Karpas-422 (cell line): ENCODE results near the gene HOXA3. TPM values are rescaled to one million over a fixed set of nuclear protein-coding genes. Genes with fewer than 3 reads are reported as not detected.

Experiments
- DNase-seq: peaks from one replicate; pipeline ENCODE4 v3.0.0-alpha.2; 2015
- H2AFZ ChIP-seq: fragments of 200-600 bp; sonication (generic); 2 replicates; pipeline ENCODE4 v1.6.1; 2014; ENCODE audit warnings: antibody characterized with exemption, low read length, mixed read lengths
- H3K27ac ChIP-seq: fragments of 200-600 bp; sonication (generic); 2 replicates; pipeline ENCODE4 v1.5.1; 2014; ENCODE audit warnings: mild to moderate bottlenecking, low read length, moderate library complexity
- H3K27me3 ChIP-seq: fragments of 200-600 bp; sonication (generic); 2 replicates; pipeline ENCODE4 v1.6.1; 2014; ENCODE audit warnings: low read length, mixed read lengths
- H3K36me3 ChIP-seq: fragments of 200-600 bp; sonication (generic); 2 replicates; pipeline ENCODE4 v1.6.1; 2014; ENCODE audit warnings: low read length, mixed read lengths; ENCODE audit not compliant: insufficient read depth
- H3K4me1 ChIP-seq: fragments of 200-600 bp; sonication (generic); 2 replicates; pipeline ENCODE4 v1.6.1; 2014; ENCODE audit warnings: mild to moderate bottlenecking, low read length, mixed read lengths
- H3K4me2 ChIP-seq: fragments of 200-600 bp; sonication (generic); 2 replicates; pipeline ENCODE4 v1.6.1; 2014; ENCODE audit warnings: low read length, low read depth, mild to moderate bottlenecking; ENCODE audit not compliant: poor library complexity, severe bottlenecking
- H3K4me3 ChIP-seq: fragments of 200-600 bp; sonication (generic); 2 replicates; pipeline ENCODE4 v1.5.1; 2014; ENCODE audit warnings: mild to moderate bottlenecking, antibody characterized with exemption, low read length, mixed read lengths
- H3K79me2 ChIP-seq: fragments of 200-600 bp; sonication (generic); 2 replicates; pipeline ENCODE4 v1.6.1; 2014; ENCODE audit warnings: mild to moderate bottlenecking, low read length, mixed read lengths
- H3K9ac ChIP-seq: fragments of 200-600 bp; sonication (generic); 2 replicates; pipeline ENCODE4 v1.6.0; 2014; ENCODE audit warnings: low read length
- H3K9me2 ChIP-seq: fragments of 200-600 bp; sonication (generic), shearing (Covaris generic); replicated peaks from 2 replicates; pipeline ENCODE4 v1.6.0; 2014; ENCODE audit warnings: mild to moderate bottlenecking, low read length, moderate library complexity; ENCODE audit not compliant: insufficient read depth
- H3K9me3 ChIP-seq: fragments of 300-700, 200-600 bp; sonication (generic); 2 replicates; pipeline ENCODE4 v1.6.1; 2014; ENCODE audit warnings: low read length, mixed read lengths
- H4K20me1 ChIP-seq: fragments of 200-600 bp; sonication (generic); 2 replicates; pipeline ENCODE4 v1.6.1; 2014; ENCODE audit warnings: mild to moderate bottlenecking, antibody characterized with exemption, low read length, low read depth; ENCODE audit not compliant: insufficient read depth
- total RNA-seq: library from RNA; depleted of rRNA; stranded (reverse); fragments of >200 nt; shearing (Covaris generic); gene quantifications from 2 replicates; pipeline ENCODE4 v1.2.3, GENCODE V29; 2014; ENCODE audit warnings: low replicate concordance

HOXA3 gene
- total RNA-seq, 1 experiment from 2014 or later, result 1.3 TPM

DNA sequence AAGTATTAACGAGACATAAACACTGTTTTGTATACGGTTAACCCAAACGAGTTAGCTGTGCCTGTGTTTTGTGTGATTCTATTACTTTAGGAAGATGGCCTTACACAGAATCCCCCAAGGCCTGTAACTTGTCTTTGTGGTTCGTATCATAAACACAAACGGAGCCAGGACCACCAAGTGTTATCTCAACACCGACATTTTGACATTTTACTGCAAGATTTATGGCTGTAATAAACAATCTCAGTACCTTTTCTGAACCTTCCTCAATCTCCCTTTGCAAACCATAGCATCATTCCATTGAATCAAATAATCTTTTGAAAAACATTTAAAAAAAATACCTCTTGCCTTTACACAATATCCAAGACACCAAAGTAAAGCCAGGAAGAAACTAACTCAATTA lies 19.4 kb downstream of the HOXA3 start:
- H3K9ac ChIP-seq, result no peak overlapping the region
- no peak overlapping the region for H3K4me2 ChIP-seq
- peaks cover 21% of the 10 kb centered on the region; the same call in 1 of the 2 replicates for H3K79me2 ChIP-seq
- H3K9me2 ChIP-seq, result no peaks in the 10 kb centered on the region
- no peaks in the 10 kb centered on the region for H3K9me3 ChIP-seq
- no peak overlapping the region for H3K4me3 ChIP-seq
- H3K36me3 ChIP-seq, result peaks cover 4% of the 10 kb centered on the region; the same call in 1 of the 2 replicates
- no peak for DNase-seq
- no peak overlapping the region for H2AFZ ChIP-seq
- no peaks in the 10 kb centered on the region for H4K20me1 ChIP-seq
- peaks cover 3% of the 10 kb centered on the region for H3K4me1 ChIP-seq
- H3K27ac ChIP-seq, result no peak overlapping the region
- H3K27me3 ChIP-seq, result no peaks in the 10 kb centered on the region

DNA sequence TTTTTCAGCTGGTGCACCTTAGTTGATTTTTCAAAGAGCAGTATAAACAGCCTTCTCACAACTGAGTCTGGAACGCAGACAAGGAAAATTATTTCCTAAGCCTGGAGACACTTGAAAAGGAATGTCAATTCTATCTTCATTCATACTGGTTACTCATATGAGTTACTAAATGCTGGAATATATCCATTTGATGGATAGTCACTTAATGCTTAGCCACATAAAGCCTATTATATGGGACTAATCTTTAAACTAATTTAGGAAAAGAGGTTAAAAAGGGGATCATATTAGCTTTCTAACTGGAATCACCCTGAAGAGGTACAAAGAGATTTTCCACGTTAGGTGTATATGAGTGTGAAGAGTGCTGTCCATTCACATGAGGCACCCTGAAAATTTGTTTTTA lies 20.2 kb downstream of the HOXA3 start:
- Histone ChIP-seq H3K27me3 (no peaks in the 10 kb centered on the region), H3K4me1 (peaks cover 9% of the 10 kb centered on the region), H3K27ac (no peak overlapping the region), H3K9me2 (no peaks in the 10 kb centered on the region), H3K9ac (no peak overlapping the region), H3K9me3 (no peaks in the 10 kb centered on the region), H3K79me2 (peaks cover 19% of the 10 kb centered on the region; the same call in 1 of the 2 replicates), H3K4me3 (no peak overlapping the region), H3K36me3 (no peaks in the 10 kb centered on the region), H4K20me1 (no peaks in the 10 kb centered on the region), H2AFZ (no peak overlapping the region), H3K4me2 (no peak overlapping the region)
- no peak for DNase-seq

DNA sequence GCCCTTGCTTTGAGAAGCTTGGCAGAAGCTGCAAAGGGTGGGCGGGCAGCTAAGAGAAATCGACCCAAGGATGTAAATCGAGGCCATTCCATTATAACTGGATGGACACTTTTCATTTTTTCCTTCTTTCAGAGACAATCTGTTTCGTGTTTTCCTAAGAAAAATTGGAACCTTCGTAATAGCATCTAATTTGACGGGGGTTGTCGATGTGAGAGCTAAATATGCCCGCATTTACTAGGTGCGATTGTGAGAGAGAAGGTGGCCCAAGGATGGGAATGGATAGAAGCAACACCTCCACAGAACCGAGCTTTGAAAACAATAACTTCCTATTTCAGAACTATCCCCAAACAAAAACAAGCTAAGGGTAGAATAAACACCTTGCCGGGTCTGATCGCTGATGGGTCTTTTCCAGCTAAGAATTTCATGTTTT lies 21.0 kb downstream of the HOXA3 start:
- H4K20me1 ChIP-seq, result no peaks in the 10 kb centered on the region
- H3K27me3 ChIP-seq, result no peaks in the 10 kb centered on the region
- H3K36me3 ChIP-seq, result no peaks in the 10 kb centered on the region
- no peaks in the 10 kb centered on the region for H3K9me3 ChIP-seq
- no peak for DNase-seq
- no peaks in the 10 kb centered on the region for H3K9me2 ChIP-seq
- H3K79me2 ChIP-seq, result peaks cover 19% of the 10 kb centered on the region; the same call in 1 of the 2 replicates
- no peak overlapping the region for H3K4me2 ChIP-seq
- H3K9ac ChIP-seq, result no peak overlapping the region
- H3K27ac ChIP-seq, result no peak overlapping the region
- H3K4me3 ChIP-seq, result no peak overlapping the region
- H2AFZ ChIP-seq, result no peak overlapping the region
- H3K4me1 ChIP-seq, result peaks cover 9% of the 10 kb centered on the region

DNA sequence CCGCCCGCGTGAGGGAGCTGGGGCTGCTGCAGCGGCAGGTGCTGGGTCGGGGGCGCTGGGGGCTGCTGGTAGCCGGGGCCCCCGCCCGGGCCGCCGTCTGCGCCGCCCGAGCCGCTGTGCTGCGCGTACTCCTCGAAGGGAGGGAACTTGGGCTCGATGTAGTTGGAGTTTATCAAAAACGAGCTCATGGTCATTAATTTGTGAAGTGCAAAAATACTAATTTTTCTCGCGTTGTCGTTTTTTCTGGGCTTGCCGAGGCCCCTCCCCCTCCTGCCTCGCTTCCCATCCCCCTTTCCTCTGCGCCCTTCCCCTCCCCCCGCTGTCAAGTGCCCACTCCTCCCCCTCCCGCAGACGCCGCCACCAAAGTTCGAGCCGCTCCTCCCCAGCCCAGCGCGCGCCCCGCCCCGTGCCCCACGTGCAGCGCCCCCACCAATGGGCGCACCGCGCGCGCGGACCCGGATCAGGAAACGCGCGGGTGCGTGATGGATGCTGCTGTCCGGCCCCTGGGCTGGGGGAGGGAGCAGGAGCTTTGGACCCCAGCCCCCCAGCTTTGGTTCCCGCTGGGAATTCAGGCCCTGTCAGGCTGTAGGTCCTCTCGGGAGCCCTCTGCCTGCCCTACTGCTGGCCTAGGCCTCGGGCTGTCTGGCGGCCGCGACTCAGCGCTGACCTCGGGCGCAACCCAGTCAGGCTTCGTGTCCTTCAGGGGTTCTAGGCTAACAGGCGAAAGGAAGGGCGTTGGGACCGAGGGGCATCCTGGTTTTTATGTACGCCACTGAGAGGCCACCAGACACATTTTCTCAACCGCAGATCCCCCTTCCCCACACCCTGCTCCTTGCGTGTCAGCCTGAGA lies 21.6 kb downstream of the HOXA3 start, which contains the start of gene HOXA4:
HOXA4 (minus strand) TSS at position 218 of the 850 bp plus-strand sequence; CDS start at position 194, 24 bp downstream.
- H2AFZ ChIP-seq, result no peak within 1 kb of the TSS
- H3K4me1 ChIP-seq, result peaks cover 9% of the 10 kb centered on the region
- no peak within 1 kb of the TSS for H3K4me2 ChIP-seq
- H3K9ac ChIP-seq, result no peak within 1 kb of the TSS
- no peaks in the 10 kb centered on the region for H3K9me2 ChIP-seq
- H3K4me3 ChIP-seq, result no peak within 1 kb of the TSS
- H3K27ac ChIP-seq, result no peak within 1 kb of the TSS
- H3K9me3 ChIP-seq, result no peaks in the 10 kb centered on the region
- peaks cover 19% of the 10 kb centered on the region; the same call in 1 of the 2 replicates for H3K79me2 ChIP-seq
- H3K36me3 ChIP-seq, result no peaks in the 10 kb centered on the region
- DNase-seq, result no peak
- H4K20me1 ChIP-seq, result no peaks in the 10 kb centered on the region
- no peaks in the 10 kb centered on the region for H3K27me3 ChIP-seq

DNA sequence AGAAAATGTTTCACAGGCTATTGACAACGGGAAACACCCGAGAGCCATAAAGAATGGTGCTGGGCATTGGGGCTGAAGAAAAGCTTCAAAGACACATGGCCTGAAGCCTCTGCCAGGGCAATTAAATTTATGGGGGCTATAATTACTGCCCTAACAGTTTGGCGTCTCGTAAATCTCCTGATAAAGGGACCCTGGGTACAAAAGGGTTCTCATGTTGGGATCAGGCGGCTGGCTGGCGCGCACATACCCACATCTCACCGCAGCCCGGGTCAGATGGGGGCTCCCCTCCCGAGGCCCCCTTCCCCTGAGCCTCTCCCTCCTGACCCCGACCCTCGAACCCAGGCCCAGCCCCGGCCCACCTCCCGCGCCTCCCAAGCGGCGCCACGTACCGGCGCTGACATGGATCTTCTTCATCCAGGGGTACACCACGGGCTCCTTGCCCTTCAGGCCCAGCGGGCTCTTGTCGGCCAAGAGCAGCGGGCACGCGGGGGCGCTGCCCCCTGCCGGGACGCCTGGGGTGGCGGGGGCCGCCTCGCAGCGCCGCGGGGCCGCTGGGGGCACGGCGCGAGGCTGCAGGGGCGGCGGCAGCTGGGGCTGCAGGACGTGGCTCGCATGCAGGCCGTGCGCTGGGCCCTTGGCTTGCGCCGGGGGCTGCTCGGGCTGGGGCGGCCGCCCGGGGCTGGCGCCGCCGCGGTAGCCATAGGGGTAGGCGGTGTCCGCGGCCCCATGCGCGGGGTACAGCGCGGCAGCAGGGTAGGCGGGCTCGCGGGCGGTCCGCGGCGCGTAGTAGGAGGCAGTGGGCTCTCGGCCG lies 22.4 kb downstream of the HOXA3 start:
- Histone ChIP-seq H3K79me2 (peaks cover 18% of the 10 kb centered on the region; the same call in 1 of the 2 replicates), H2AFZ (no peak overlapping the region), H4K20me1 (no peaks in the 10 kb centered on the region), H3K9me2 (no peaks in the 10 kb centered on the region), H3K36me3 (no peaks in the 10 kb centered on the region), H3K4me2 (no peak overlapping the region), H3K4me3 (no peak overlapping the region), H3K4me1 (peaks cover 9% of the 10 kb centered on the region), H3K9ac (no peak overlapping the region), H3K27ac (no peak overlapping the region), H3K27me3 (no peaks in the 10 kb centered on the region), H3K9me3 (no peaks in the 10 kb centered on the region)
- DNase-seq, result no peak

DNA sequence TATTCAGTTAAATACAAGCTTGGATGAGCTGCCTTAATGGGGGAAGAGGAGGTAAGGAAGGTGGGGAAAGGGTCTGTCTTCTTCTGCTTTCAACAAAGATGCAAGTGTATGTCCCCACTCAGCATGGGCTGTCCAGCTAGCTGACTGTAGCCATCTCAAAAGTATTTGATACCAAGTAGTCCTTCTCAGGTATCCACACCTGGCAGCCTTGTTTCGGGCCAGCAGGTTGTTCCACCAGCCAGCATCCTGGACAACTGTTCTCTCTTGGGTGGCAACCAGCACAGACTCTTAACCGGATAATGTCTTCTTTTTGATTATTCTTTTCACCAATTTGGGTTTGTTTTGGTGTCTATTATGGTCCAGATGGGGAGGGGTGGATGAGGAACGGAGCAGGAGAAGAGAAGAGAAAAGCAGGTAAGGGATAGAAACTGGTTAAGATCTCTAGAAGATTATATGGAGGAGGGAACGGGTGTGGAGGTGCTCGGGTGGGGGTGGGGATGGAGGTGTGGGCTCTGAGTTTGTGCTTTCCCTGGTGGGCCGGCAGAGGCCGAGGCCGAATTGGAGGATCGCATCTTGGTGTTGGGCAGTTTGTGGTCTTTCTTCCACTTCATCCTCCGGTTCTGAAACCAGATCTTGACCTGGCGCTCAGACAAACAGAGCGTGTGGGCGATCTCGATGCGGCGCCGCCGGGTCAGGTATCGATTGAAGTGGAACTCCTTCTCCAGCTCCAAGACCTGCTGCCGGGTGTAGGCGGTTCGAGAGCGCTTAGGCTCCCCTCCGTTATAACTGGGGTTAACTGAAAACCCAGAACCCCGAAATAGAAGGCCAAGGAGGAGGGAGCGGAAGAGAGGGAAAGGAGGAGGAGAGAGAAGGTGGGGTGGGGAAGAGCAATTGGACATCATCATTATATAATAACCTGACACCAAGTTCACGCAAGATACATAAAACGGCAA lies 23.3 kb downstream of the HOXA3 start:
- Histone ChIP-seq H3K9me2 (no peaks in the 10 kb centered on the region), H3K4me3 (no peak overlapping the region), H2AFZ (no peak overlapping the region), H3K9ac (no peak overlapping the region), H3K27me3 (no peaks in the 10 kb centered on the region), H3K9me3 (no peaks in the 10 kb centered on the region), H3K4me2 (no peak overlapping the region), H4K20me1 (no peaks in the 10 kb centered on the region), H3K36me3 (no peaks in the 10 kb centered on the region), H3K27ac (no peak overlapping the region), H3K79me2 (peaks cover 9% of the 10 kb centered on the region; the same call in 1 of the 2 replicates), H3K4me1 (peaks cover 9% of the 10 kb centered on the region)
- no peak for DNase-seq

DNA sequence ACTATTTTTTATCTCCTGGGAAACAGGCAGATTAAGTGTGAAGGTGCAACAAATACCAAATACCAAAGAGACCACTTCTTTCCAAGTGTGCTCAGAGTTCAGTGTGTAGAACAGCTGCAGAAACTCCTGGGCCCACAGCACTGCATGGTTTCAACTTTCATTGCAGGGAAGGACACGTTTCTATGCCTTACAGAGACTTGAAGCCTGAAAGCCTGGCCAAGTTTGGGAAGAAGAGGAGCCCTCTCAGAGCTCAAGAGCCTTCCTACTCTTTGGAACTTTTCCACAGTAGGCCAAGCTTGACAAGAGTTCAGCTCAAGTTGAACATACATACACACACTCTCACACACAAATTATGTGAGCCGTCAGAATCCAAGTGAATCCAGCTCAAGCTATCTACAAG lies 24.3 kb downstream of the HOXA3 start:
- no peaks in the 10 kb centered on the region for H4K20me1 ChIP-seq
- no peak overlapping the region for H2AFZ ChIP-seq
- no peaks in the 10 kb centered on the region for H3K79me2 ChIP-seq
- no peak overlapping the region for H3K9ac ChIP-seq
- no peak overlapping the region for H3K4me3 ChIP-seq
- no peaks in the 10 kb centered on the region for H3K27me3 ChIP-seq
- H3K36me3 ChIP-seq, result no peaks in the 10 kb centered on the region
- DNase-seq, result no peak
- no peaks in the 10 kb centered on the region for H3K9me3 ChIP-seq
- H3K4me2 ChIP-seq, result no peak overlapping the region
- no peaks in the 10 kb centered on the region for H3K9me2 ChIP-seq
- no peak overlapping the region for H3K27ac ChIP-seq
- peaks cover 9% of the 10 kb centered on the region for H3K4me1 ChIP-seq
